Adipose tissue (tissue), 3 donors: Measurements from ENCODE around the gene ZNF300. TPM values are rescaled to one million over a fixed set of nuclear protein-coding genes. Genes with fewer than 3 reads are reported as not detected.
"Not testable (repeated sequence)": the region's sequence is repeated elsewhere in the genome, so short reads cannot be mapped to it uniquely, and the experiment has no call there.

Experiments
- H3K27ac ChIP-seq: one replicate; pipeline ENCODE4 v1.5.1; 2013; ENCODE audit warnings: low read depth, low read length
- WGBS, 3 donors: extraction: QIAGEN DNeasy Blood & Tissue Kit; methylation state at CpG; one replicate each; pipeline ENCODE4 v1.1.7; 2013; 5-methylcytosine and 5-hydroxymethylcytosine counted together
- polyA plus RNA-seq, 3 donors: library from polyadenylated mRNA; stranded (reverse); fragments of 200-250 nt; gene quantifications; one replicate each; pipeline ENCODE4 v1.2.3, GENCODE V29; 2013
- donor health status: healthy with polysubstance abuse.
- donor health status: Bipolar disorder and iron deficiency.
- donor health status: healthy.

Gene ZNF300
- polyA plus RNA-seq: 1 to 10 TPM; 1.8 to 3.3 (median 2.8) TPM

DNA sequence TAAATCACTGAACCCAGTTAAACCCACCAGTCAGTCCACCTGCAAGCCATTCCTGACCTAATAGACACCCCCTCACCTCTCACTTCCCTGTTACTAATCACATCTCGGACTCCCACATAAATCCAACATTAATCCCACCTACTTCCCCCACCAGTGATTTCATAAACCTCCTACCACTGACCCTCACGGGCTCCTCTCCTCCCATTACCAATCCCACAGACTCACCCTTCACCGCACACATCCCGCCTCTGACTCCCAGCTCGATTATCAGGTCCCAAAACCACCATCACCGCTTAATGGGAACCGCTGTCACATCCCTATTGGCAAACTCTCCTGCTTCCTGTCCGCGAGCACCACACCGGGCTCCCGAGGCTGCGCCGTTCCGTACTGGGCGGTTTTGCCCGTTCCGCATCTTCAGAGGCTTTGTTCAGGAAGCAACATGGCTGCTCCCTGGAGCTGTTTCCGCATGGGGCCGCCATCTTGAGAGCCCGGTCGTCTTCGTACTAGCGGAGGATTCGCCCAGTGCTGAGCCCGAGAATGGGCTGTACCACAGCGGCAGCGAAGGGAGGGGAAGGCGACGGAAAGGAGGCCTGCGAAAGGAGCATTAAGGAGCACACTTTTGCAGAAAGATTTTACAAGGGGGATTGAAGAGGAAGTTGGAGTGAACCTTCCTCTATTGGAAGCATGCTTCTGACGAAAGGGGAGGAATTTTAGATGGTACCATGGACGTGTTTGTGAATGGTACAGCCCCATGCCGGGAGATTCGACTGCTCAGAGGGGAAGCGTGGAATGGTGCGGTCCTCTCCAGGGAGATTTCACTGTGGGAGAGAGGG, at the start of gene ZNF300:
TSS of gene ZNF300 (minus strand) at position 502 of the 833 bp plus-strand sequence. CDS start 1,825 bp downstream, outside the sequence.
- WGBS, 3 donors: 4 to 11% (median 8%) methylated on average over 36 of the region's 36 CpGs

GRCh38 chr5:150948539-150948938, 43.8 kb upstream of the ZNF300 start:
- no peak overlapping the region for H3K27ac ChIP-seq
- WGBS, 3 donors: 50 to 97% (median 71%) methylated on average over 2 of the region's 2 CpGs

More for the DNA sequence above, at the start of gene ZNF300:
- H3K27ac ChIP-seq: no peak within 1 kb of the TSS

DNA sequence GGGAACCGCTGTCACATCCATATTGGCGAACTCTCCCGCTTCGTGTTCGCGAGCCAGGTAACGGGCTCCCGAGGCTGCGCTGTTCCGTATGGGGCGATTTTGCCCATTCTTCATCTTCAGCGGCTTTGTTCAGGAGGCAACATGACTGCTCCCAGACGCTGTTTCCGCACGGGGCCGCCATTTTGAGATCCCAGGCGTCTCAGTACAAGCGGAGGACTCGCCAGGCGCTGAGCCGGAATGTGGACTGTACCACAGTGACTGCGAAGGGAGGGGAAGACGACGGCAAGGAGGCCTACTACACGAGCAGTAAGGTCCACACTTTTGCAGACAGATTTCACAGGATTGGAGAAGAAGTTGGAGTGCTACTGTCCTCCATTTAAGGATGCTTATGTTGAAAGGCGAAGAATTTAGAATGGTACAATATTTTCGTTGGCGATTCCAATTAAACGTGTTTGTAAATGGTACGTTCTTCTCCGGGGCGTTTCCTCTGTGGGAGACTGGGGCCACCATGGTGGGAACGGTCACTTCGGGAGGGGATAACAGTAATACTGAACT, 41.6 kb upstream of the ZNF300 start:
- 5 to 10% (median 10%) methylated on average over 34 of the region's 34 CpGs for WGBS, 3 donors
- peak overlapping the region; percentile 15 for H3K27ac ChIP-seq

DNA sequence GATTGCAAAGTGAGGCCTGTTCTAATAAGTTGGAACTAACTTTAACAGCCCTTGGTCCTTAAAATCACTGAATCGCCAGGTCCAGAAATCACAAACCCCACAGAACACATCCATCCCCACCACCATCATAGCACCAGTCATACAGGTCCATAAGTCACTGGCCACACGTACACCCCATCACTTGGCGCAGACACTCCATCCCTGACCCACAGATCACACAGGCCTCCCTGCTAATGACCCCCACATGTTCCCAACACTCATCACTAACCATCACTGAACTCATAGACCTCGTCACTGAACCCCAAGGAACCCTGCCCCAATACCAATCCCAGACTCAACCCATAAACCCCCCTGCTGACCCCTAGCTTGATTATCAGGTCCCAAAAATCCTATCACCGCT, 41.2 kb upstream of the ZNF300 start:
- 34 to 45% (median 39%) methylated on average over 5 of the region's 5 CpGs for WGBS, 3 donors
- peak overlapping the region; percentile 15 for H3K27ac ChIP-seq

GRCh38 chr5:150945486-150945885, 40.7 kb upstream of the ZNF300 start:
- no peak overlapping the region for H3K27ac ChIP-seq
- WGBS, 3 donors: 76 to 94% (median 76%) methylated on average over 1 of the region's 1 CpG

GRCh38 chr5:150931368-150931965, 26.7 kb upstream of the ZNF300 start:
- no peak overlapping the region for H3K27ac ChIP-seq

DNA sequence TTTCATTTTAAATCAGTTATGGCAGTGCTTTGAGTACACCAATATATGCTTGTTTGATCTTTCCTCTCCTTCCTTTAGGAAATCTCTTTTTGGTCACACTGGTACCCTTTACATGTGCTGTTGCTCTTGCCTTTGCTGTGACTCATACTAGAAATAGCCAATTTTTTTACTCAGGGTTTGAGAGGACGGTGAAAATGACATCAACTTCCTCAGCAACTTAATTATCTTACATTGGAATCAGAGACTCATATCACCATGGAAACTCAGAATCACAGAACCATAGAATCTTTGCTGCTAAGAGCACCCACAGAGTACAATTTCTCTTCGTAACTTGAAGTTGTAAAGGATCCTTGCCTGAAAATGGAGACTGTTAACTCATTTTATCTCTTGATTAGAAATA, 13.8 kb upstream of the ZNF300 start:
- WGBS, 3 donors: 51 to 56% (median 51%) methylated on average over 2 of the region's 2 CpGs
- no peak overlapping the region for H3K27ac ChIP-seq

DNA sequence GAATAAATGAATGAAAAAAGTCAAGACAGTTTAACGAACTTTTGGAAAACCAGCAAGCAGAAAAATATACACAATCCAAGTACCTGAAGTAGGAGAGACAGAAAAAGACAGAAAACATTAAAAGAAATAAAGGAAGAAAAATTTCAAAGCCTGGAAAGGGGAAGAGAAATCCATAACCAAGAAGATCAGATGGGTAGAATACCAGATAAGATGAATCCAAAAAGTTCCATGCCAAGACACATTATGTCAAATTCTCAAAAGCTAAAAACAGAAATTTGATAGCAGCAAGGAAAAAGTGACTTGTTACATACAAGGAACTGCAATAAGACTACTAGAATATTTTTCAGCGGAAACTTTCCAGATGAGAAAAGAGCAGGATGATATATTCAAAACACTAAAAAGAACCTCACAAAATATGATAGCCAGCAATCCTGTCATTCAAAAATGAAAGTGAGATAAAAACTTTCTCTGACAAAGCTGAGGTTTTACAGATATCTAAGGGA, 7.6 kb upstream of the ZNF300 start:
- no peak overlapping the region for H3K27ac ChIP-seq
- WGBS, 3 donors: 77 to 88% (median 82%) methylated on average over 2 of the region's 2 CpGs

DNA sequence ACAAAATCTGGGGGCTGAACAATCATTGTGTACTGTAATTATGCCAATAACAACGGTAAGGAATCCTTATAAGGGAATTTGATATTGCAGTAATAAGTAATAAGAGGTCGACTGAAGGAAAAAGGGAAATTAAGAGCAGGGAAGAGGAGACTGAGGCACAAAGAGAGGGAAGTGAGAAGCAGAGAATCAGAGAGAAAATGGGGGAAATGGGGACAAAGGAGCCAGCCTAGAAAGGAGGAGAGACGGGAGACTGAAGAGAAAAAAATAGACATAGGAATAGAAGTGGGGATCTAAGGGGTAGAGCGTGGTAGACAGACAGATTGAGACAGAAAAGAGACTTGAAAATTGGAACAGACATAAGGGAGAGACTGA, 518 bp upstream of the ZNF300 start:
- 21 to 28% (median 24%) methylated on average over 4 of the region's 4 CpGs for WGBS, 3 donors

GRCh38 chr5:150901446-150901845, 3.3 kb downstream of the ZNF300 start:
- no peak overlapping the region for H3K27ac ChIP-seq
- 95 to 97% (median 95%) methylated on average over 2 of the region's 2 CpGs for WGBS, 3 donors

More for the DNA sequence above, 518 bp upstream of the ZNF300 start:
- H3K27ac ChIP-seq: no peak overlapping the region

DNA sequence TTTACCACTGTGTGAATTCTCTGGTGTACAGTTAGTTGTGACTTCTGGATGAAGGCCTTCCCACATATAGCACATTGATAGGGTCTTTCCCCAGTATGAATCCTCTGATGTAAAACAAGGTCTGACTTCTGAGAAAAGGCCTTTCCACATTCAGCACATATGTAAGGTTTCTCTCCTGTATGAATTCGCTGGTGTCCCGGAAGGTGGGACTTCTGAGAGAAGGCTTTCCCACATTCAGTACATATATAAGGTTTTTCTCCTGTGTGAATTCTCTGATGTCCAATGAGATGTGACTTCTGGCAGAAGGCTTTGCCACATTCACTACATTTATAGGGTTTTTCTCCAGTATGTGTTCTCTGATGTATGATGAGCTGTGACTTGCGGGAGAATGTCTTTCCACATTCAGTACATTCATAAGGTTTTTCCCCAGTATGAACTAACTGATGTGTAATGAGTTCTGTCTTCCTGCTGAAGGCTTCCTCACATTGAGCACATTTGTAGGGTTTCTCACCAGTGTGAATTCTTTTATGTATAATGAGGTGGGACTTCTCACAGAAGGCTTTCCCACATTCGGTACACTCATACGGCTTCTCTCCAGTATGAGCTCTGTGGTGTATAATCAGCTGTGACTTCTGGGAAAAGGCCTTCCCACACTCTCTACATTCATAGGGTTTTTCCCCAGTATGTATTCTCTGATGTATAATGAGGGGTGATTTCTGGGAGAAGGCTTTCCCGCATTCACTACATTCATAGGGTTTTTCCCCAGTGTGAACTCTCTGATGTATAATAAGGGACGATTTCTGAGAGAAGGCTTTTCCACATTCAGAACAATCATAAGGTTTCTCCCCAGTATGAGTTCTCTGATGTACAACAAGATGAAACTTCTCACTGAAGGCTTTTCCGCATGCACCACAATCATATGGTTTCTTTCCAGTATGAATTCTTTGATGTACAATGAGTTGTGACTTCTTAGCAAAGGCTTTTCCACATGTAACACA, 9.1 kb downstream of the ZNF300 start:
- WGBS, 3 donors: 96 to 99% (median 97%) methylated on average over 8 of the region's 8 CpGs

GRCh38 chr5:150879358-150879757, 25.4 kb downstream of the ZNF300 start:
- H3K27ac ChIP-seq: no peak overlapping the region

More for the DNA sequence above, 9.1 kb downstream of the ZNF300 start:
- H3K27ac ChIP-seq: no peak overlapping the region

DNA sequence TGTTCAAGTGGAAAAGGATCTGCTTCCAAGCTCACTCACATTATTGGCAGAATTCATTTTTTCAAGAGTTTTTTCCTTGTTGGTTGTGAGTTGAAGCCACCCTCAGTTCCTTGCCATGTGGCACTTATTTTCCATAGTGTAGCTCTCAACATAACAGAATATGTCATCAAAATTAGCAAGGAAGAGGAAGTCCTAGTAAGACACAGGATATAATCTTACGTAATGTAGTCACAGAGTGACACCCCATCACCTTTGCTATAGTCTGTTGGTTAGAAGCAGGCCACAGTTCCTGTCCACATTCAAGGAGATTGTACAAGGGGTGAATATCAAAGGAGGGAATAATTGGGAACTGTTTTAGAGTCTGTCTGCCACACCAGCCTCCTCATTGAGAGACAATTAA, 42.7 kb downstream of the ZNF300 start:
- H3K27ac ChIP-seq: no peak overlapping the region
- 53 to 85% (median 62%) methylated on average over 1 of the region's 1 CpG for WGBS, 3 donors

- WGBS, 3 donors: 48 to 61% (median 60%) methylated on average over 2 of the region's 2 CpGs
- H3K27ac ChIP-seq: no peak overlapping the region
Measured at GRCh38 chr5:150860246-150860821, 44.4 kb downstream of the ZNF300 start.

- not testable (repeated sequence) for H3K27ac ChIP-seq
- WGBS, 3 donors: 68 to 85% (median 69%) methylated on average over 2 to 3 of the region's 3 CpGs
Measured at GRCh38 chr5:150856700-150857099, 48.1 kb downstream of the ZNF300 start.

- WGBS, 3 donors: 80 to 93% (median 87%) methylated on average over 2 of the region's 2 CpGs
- H3K27ac ChIP-seq: no peak overlapping the region
Measured at GRCh38 chr5:150853561-150853960, 51.2 kb downstream of the ZNF300 start.

DNA sequence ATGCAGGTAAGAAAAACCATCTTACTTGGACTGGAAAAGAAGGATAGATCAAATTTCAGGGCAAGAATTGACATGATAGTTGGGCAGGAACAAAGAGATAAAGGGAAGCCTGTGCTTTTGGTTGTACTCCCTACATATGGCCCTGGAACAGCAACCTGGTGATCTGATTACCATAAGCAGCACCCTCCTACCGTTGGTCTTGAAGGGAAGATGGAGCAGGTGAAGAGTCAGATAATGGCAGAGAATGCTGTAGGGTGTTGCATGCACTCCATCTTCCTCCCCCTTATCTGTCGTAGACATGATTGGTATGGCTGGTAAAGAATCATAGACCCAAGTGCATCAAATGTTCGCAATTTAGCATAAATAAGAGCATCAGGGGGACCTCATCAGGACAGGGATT, 53.7 kb downstream of the ZNF300 start:
- H3K27ac ChIP-seq: no peak overlapping the region

GRCh38 chr5:150848271-150848670, 56.5 kb downstream of the ZNF300 start:
- 74 to 77% (median 75%) methylated on average over 4 of the region's 4 CpGs for WGBS, 3 donors

More for the DNA sequence above, 53.7 kb downstream of the ZNF300 start:
- 50 to 78% (median 56%) methylated on average over 3 of the region's 3 CpGs for WGBS, 3 donors

More at GRCh38 chr5:150848271-150848670, 56.5 kb downstream of the ZNF300 start:
- no peak overlapping the region for H3K27ac ChIP-seq
